ENCODE results near the gene IL4I1.

DNA sequence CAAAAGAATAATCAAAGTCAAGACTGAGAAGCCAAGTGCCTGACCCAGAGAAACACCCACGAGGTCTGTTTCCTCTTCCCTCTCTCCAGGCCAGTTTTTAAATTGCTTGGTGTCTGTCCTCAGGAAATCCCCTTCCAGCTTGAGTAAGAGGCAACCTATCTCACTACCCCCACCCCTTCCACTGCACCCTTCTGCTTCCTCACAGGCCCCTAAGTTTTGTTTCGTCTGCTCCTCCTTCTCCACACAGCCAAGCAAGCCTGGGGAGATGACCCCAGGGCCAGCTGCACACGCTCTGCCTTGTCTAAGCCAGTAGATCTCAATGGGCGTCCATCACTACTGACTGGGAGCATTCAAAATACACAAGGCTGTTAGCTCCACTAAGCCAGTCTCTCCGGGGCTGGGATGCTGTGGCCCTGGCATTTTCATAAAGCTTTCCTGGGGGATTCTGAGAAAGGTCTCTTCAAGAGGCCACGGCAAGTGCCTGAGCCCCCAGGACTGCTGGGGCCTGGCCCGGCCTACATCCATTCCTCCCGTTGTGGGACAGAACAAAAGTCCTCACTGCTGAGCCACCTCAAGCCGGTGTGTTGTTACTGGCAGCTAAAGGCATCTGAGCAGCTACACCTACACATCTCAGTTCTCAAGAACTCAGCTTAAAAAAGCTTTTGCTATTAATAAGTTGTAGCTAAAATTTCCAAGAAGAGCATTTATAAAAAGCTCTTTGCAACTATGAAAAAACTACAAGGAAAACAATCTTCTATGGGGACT, 14.9 kb upstream of the IL4I1 start:
- TF ChIP-seq, protein P1, sequence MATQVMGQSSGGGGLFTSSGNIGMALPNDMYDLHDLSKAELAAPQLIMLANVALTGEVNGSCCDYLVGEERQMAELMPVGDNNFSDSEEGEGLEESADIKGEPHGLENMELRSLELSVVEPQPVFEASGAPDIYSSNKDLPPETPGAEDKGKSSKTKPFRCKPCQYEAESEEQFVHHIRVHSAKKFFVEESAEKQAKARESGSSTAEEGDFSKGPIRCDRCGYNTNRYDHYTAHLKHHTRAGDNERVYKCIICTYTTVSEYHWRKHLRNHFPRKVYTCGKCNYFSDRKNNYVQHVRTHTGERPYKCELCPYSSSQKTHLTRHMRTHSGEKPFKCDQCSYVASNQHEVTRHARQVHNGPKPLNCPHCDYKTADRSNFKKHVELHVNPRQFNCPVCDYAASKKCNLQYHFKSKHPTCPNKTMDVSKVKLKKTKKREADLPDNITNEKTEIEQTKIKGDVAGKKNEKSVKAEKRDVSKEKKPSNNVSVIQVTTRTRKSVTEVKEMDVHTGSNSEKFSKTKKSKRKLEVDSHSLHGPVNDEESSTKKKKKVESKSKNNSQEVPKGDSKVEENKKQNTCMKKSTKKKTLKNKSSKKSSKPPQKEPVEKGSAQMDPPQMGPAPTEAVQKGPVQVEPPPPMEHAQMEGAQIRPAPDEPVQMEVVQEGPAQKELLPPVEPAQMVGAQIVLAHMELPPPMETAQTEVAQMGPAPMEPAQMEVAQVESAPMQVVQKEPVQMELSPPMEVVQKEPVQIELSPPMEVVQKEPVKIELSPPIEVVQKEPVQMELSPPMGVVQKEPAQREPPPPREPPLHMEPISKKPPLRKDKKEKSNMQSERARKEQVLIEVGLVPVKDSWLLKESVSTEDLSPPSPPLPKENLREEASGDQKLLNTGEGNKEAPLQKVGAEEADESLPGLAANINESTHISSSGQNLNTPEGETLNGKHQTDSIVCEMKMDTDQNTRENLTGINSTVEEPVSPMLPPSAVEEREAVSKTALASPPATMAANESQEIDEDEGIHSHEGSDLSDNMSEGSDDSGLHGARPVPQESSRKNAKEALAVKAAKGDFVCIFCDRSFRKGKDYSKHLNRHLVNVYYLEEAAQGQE (IDR thresholded peaks at IDR 0.05; ENCODE audit: low read depth, low read length) = no peak
- TF ChIP-seq POLR2AphosphoS5 (IDR thresholded peaks at IDR 0.05; ENCODE audit: low read depth, low read length) (no peak), RAD21 (IDR thresholded peaks at IDR 0.05; ENCODE audit: low read length) (no peak), EP300 (IDR thresholded peaks at IDR 0.05; ENCODE audit: borderline replicate concordance in 1 of 2, low read depth in 1 of 2, low read length in 1 of 2) (no peak)
- TF ChIP-seq, protein P2, sequence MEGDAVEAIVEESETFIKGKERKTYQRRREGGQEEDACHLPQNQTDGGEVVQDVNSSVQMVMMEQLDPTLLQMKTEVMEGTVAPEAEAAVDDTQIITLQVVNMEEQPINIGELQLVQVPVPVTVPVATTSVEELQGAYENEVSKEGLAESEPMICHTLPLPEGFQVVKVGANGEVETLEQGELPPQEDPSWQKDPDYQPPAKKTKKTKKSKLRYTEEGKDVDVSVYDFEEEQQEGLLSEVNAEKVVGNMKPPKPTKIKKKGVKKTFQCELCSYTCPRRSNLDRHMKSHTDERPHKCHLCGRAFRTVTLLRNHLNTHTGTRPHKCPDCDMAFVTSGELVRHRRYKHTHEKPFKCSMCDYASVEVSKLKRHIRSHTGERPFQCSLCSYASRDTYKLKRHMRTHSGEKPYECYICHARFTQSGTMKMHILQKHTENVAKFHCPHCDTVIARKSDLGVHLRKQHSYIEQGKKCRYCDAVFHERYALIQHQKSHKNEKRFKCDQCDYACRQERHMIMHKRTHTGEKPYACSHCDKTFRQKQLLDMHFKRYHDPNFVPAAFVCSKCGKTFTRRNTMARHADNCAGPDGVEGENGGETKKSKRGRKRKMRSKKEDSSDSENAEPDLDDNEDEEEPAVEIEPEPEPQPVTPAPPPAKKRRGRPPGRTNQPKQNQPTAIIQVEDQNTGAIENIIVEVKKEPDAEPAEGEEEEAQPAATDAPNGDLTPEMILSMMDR (IDR thresholded peaks at IDR 0.05) = no peak
- TF ChIP-seq, protein P3, sequence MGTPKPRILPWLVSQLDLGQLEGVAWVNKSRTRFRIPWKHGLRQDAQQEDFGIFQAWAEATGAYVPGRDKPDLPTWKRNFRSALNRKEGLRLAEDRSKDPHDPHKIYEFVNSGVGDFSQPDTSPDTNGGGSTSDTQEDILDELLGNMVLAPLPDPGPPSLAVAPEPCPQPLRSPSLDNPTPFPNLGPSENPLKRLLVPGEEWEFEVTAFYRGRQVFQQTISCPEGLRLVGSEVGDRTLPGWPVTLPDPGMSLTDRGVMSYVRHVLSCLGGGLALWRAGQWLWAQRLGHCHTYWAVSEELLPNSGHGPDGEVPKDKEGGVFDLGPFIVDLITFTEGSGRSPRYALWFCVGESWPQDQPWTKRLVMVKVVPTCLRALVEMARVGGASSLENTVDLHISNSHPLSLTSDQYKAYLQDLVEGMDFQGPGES (IDR thresholded peaks at IDR 0.05; ENCODE audit: low read depth, low read length) = no peak
